SK-N-SH (cell line): ENCODE results near the gene TTC23. TPM values are rescaled to one million over a fixed set of nuclear protein-coding genes. Genes with fewer than 3 reads are reported as not detected.

Experiments
- CTCF ChIA-PET: fragments of 300-600, 350-600 bp; formaldehyde crosslinking; extraction: SDS; loops from one replicate; lab custom pipeline; 2021; lab: Yijun Ruan, JAX
- POLR2A ChIA-PET: fragments of 350-600 bp; sonication (Branson Sonifier 250); formaldehyde crosslinking; extraction: SDS; loops from one replicate; lab custom pipeline; 2020; ENCODE audit warnings: antibody characterized with exemption, inconsistent platforms; lab: Yijun Ruan, JAX
- DNase-seq: peaks from one replicate; pipeline ENCODE4 v3.0.0; 2012
- H2AFZ ChIP-seq: fragments of 200-600 bp; sonication (generic); 2 replicates; pipeline ENCODE4 v1.8.1; 2016; ENCODE audit warnings: antibody characterized with exemption, mild to moderate bottlenecking, low read depth
- H3F3A ChIP-seq: fragments of 200-600 bp; sonication (generic); replicated peaks from 2 replicates; pipeline ENCODE3; 2016; ENCODE audit warnings: antibody characterized with exemption, mild to moderate bottlenecking; ENCODE audit not compliant: insufficient read depth
- H3K27ac ChIP-seq, 2 experiments: fragments of 200-500 bp in 1 of 2; fragments of 200-600 bp in 1 of 2; sonication (Bioruptor generic) in 1 of 2; sonication (generic), shearing (Covaris generic) in 1 of 2; 2 replicates each; pipeline versions ENCODE4 v1.5.1 to v1.6.1; 2014 to 2016; ENCODE audit warnings: low read depth in 2 of 2, inconsistent platforms in 1 of 2, low read length in 1 of 2, mild to moderate bottlenecking in 1 of 2, mixed read lengths in 1 of 2
- H3K27me3 ChIP-seq: fragments of 200-600 bp; sonication (generic), shearing (Covaris generic); 2 replicates; pipeline ENCODE4 v1.6.1; 2016; ENCODE audit warnings: mixed run types; ENCODE audit not compliant: insufficient read depth
- H3K36me3 ChIP-seq, 2 experiments: fragments of 200-500 bp in 1 of 2; fragments of 200-600 bp in 1 of 2; sonication (Bioruptor generic) in 1 of 2; sonication (generic) in 1 of 2; replicated peaks in 1 of 2; 2 replicates each; pipeline versions ENCODE3 to v1.5.1; 2014 to 2016; ENCODE audit warnings: low read length in 1 of 2, mild to moderate bottlenecking in 1 of 2; ENCODE audit not compliant: insufficient read depth in 2 of 2, control insufficient read depth in 1 of 2
- H3K4me1 ChIP-seq, 2 experiments: fragments of 200-500 bp in 1 of 2; fragments of 200-600 bp in 1 of 2; sonication (Bioruptor generic) in 1 of 2; sonication (generic), shearing (Covaris generic) in 1 of 2; 2 replicates each; pipeline versions ENCODE4 v1.5.1 to v1.6.1; 2014 to 2016; ENCODE audit warnings: low read depth in 1 of 2, low read length in 1 of 2, mixed run types in 1 of 2; ENCODE audit not compliant: insufficient read depth in 2 of 2, control insufficient read depth in 1 of 2
- H3K4me2 ChIP-seq: fragments of 200-600 bp; sonication (generic), shearing (Covaris generic); 2 replicates; pipeline ENCODE4 v1.6.1; 2017; ENCODE audit warnings: mixed run types
- H3K4me3 ChIP-seq, 2 experiments: fragments of 200-500 bp in 1 of 2; fragments of 200-600 bp in 1 of 2; sonication (Bioruptor generic) in 1 of 2; sonication (generic), shearing (Covaris generic) in 1 of 2; 2 replicates each; pipeline versions ENCODE4 v1.5.1 to v1.8.1; 2014 to 2016; ENCODE audit warnings: low read depth in 2 of 2, inconsistent platforms in 1 of 2, low read length in 1 of 2, mild to moderate bottlenecking in 1 of 2, mixed read lengths in 1 of 2, moderate library complexity in 1 of 2
- H3K79me2 ChIP-seq: fragments of 200-600 bp; sonication (generic); 2 replicates; pipeline ENCODE4 v1.8.1; 2017; ENCODE audit warnings: mild to moderate bottlenecking; ENCODE audit not compliant: insufficient read depth
- H3K9ac ChIP-seq: fragments of 200-600 bp; sonication (generic); 2 replicates; pipeline ENCODE4 v1.6.1; 2017; ENCODE audit warnings: mixed run types
- H3K9me2 ChIP-seq: fragments of 200-600 bp; sonication (generic); 2 replicates; pipeline ENCODE4 v1.6.1; 2017; ENCODE audit warnings: mixed run types
- H3K9me3 ChIP-seq: fragments of 200-600 bp; sonication (generic); 2 replicates; pipeline ENCODE4 v1.6.1; 2017; ENCODE audit warnings: mixed run types, mild to moderate bottlenecking, moderate library complexity
- H4K20me1 ChIP-seq: fragments of 200-600 bp; sonication (generic); 2 replicates; pipeline ENCODE4 v1.6.1; 2017; ENCODE audit warnings: mild to moderate bottlenecking, mixed run types; ENCODE audit not compliant: insufficient read depth
- CHD2 ChIP-seq: fragments of 150-350 bp; IDR thresholded peaks from 2 replicates; pipeline ENCODE4 v1.6.1; 2018; ENCODE audit warnings: low read length; ENCODE audit not compliant: partially characterized antibody
- ELF1 ChIP-seq: IDR thresholded peaks from 2 replicates; pipeline ENCODE4 v1.4.0; 2012
- EP300 ChIP-seq, 2 experiments: IDR thresholded peaks; 2 replicates each; pipeline versions ENCODE4 v1.4.0 to v1.6.1; 2012; ENCODE audit warnings: borderline replicate concordance in 1 of 2, low read depth in 1 of 2, low read length in 1 of 2
- EZH2phosphoT487 ChIP-seq: fragments of 200-600 bp; sonication (generic); IDR thresholded peaks from 2 replicates; pipeline ENCODE4 v1.6.1; 2017; ENCODE audit warnings: low read depth, mixed run types, mild to moderate bottlenecking, antibody characterized with exemption, moderate library complexity, borderline replicate concordance
- GABPA ChIP-seq: IDR thresholded peaks from 2 replicates; pipeline ENCODE4 v1.4.0; 2012; ENCODE audit warnings: low read depth, mild to moderate bottlenecking
- GATA2 ChIP-seq: sonication (generic); formaldehyde crosslinking; IDR thresholded peaks from 2 replicates; pipeline ENCODE4 v1.5.0; 2020; ENCODE audit warnings: mild to moderate bottlenecking, missing genetic modification reagents
- IRF3 ChIP-seq: fragments of 150-350 bp; IDR thresholded peaks from 2 replicates; pipeline ENCODE4 v1.6.1; 2016; ENCODE audit warnings: mild to moderate bottlenecking, low read depth, low read length
- MEF2A ChIP-seq: IDR thresholded peaks from 2 replicates; pipeline ENCODE4 v1.4.0; 2012; ENCODE audit warnings: low read depth, borderline replicate concordance
- MXI1 ChIP-seq: IDR thresholded peaks from 2 replicates; pipeline ENCODE4 v1.6.1; 2012; ENCODE audit warnings: mild to moderate bottlenecking, low read depth, low read length, improper control_type of control experiment
- NRF1 ChIP-seq: IDR thresholded peaks from 2 replicates; pipeline ENCODE4 v1.6.1; 2012; ENCODE audit warnings: low read depth, mild to moderate bottlenecking, low read length
- PBX3 ChIP-seq: IDR thresholded peaks from 2 replicates; pipeline ENCODE4; 2012
- POLR2AphosphoS5 ChIP-seq: IDR thresholded peaks from 2 replicates; pipeline ENCODE4 v1.6.1; 2012; ENCODE audit warnings: low read depth, low read length
- RCOR1 ChIP-seq: fragments of 150-350 bp; IDR thresholded peaks from 2 replicates; pipeline ENCODE4 v1.6.1; 2017; ENCODE audit warnings: antibody characterized with exemption, low read length
- RFX5 ChIP-seq: IDR thresholded peaks from 2 replicates; pipeline ENCODE4 v1.6.1; 2012; ENCODE audit warnings: mild to moderate bottlenecking, improper control_type of control experiment, low read length
- RXRA ChIP-seq: IDR thresholded peaks from 2 replicates; pipeline ENCODE4 v1.4.0; 2012; ENCODE audit warnings: low read depth, mild to moderate bottlenecking, borderline replicate concordance
- SIN3A ChIP-seq: IDR thresholded peaks from 2 replicates; pipeline ENCODE4 v1.6.1; 2012; ENCODE audit warnings: low read depth, mild to moderate bottlenecking, low read length, moderate library complexity, borderline replicate concordance
- TEAD4 ChIP-seq: IDR thresholded peaks from 2 replicates; pipeline ENCODE4 v1.4.0; 2012; ENCODE audit warnings: mild to moderate bottlenecking, borderline replicate concordance; ENCODE audit not compliant: insufficient read depth
- USF1 ChIP-seq: IDR thresholded peaks from 2 replicates; pipeline ENCODE4 v1.4.0; 2012; ENCODE audit warnings: low read depth, borderline replicate concordance
- YY1 ChIP-seq: IDR thresholded peaks from 2 replicates; pipeline ENCODE4 v1.4.0; 2012; ENCODE audit warnings: low read depth, mild to moderate bottlenecking
- WGBS: methylation state at CpG from one replicate; pipeline ENCODE4 v1.1.6; 2017; ENCODE audit warnings: low lambda C conversion rate; 5-methylcytosine and 5-hydroxymethylcytosine counted together
- polyA plus RNA-seq, 3 experiments: library from polyadenylated mRNA; depleted of rRNA; stranded (reverse); fragments of >200 nt; gene quantifications; 2 replicates each; pipeline ENCODE4 v1.2.3, GENCODE V29; 2012

TTC23 gene
- polyA plus RNA-seq, 1 of the 3 experiments (the other 2 are of a cell fraction), result 0.79 TPM

GRCh38 chr15:99248000-99248715 is 1.2 kb downstream of the TTC23 start:
- Histone ChIP-seq H4K20me1 (no peaks in the 10 kb centered on the region), H3K79me2 (no peaks in the 10 kb centered on the region), H3K9me2 (no peaks in the 10 kb centered on the region), H3K36me3 (peaks cover 0 to 3% of the 10 kb centered on the region in 2 experiments), H3K27me3 (no peaks in the 10 kb centered on the region), H2AFZ (no peak overlapping the region), H3F3A (peaks cover 3% of the 10 kb centered on the region), H3K27ac (no peak overlapping the region), H3K9ac (no peak overlapping the region), H3K9me3 (no peaks in the 10 kb centered on the region), H3K4me1 (peaks cover 4 to 7% of the 10 kb centered on the region in 2 experiments; a peak in 3 of 4 replicates), H3K4me2 (no peak overlapping the region), H3K4me3 (no peak overlapping the region)
- POLR2A ChIA-PET, result no interaction called here
- no peak for DNase-seq
- no peak for TF ChIP-seq RXRA
- TF ChIP-seq ELF1, result no peak
- no peak for TF ChIP-seq NRF1
- TF ChIP-seq MXI1, result no peak
- CTCF ChIA-PET, result no interaction called here
- WGBS, result 81% methylated on average over 7 of the region's 7 CpGs

GRCh38 chr15:99247062-99247461 is 2.3 kb downstream of the TTC23 start:
- H3K9me2 ChIP-seq, result no peaks in the 10 kb centered on the region
- no peak overlapping the region for H3K4me3 ChIP-seq
- peaks cover 0 to 3% of the 10 kb centered on the region in 2 experiments for H3K36me3 ChIP-seq
- H3K27me3 ChIP-seq, result no peaks in the 10 kb centered on the region
- no peak for DNase-seq
- no peaks in the 10 kb centered on the region for H3K79me2 ChIP-seq
- TF ChIP-seq NRF1 (no peak), RFX5 (no peak), PBX3 (no peak), TEAD4 (no peak), EZH2phosphoT487 (no peak)
- no peaks in the 10 kb centered on the region for H3F3A ChIP-seq
- H3K4me1 ChIP-seq, result peaks cover 0 to 2% of the 10 kb centered on the region in 2 experiments; a peak in 2 of 4 replicates
- POLR2A ChIA-PET, result no interaction called here
- WGBS, result 87% methylated on average over 3 of the region's 3 CpGs
- no peak overlapping the region for H3K4me2 ChIP-seq
- H4K20me1 ChIP-seq, result no peaks in the 10 kb centered on the region
- H3K9me3 ChIP-seq, result no peaks in the 10 kb centered on the region
- CTCF ChIA-PET, result interaction anchor here (0.7 kb wide), 1 partner anchor 352 kb away, joined by 3 read pairs; no protein-coding TSS in a partner anchor
- no peak overlapping the region for H2AFZ ChIP-seq
- no peak overlapping the region for H3K9ac ChIP-seq
- no peak overlapping the region for H3K27ac ChIP-seq

GRCh38 chr15:99244306-99244705 is 5.1 kb downstream of the TTC23 start:
- 88% methylated on average over 4 of the region's 4 CpGs for WGBS
- Histone ChIP-seq H2AFZ (no peak overlapping the region), H4K20me1 (no peaks in the 10 kb centered on the region), H3K9ac (no peak overlapping the region), H3K4me3 (no peak overlapping the region), H3K4me1 (no peaks in the 10 kb centered on the region), H3K79me2 (no peaks in the 10 kb centered on the region), H3K27me3 (no peaks in the 10 kb centered on the region), H3K4me2 (no peak overlapping the region), H3K9me2 (no peaks in the 10 kb centered on the region), H3K36me3 (peaks cover 0 to 3% of the 10 kb centered on the region in 2 experiments), H3K27ac (no peak overlapping the region), H3F3A (no peaks in the 10 kb centered on the region), H3K9me3 (no peaks in the 10 kb centered on the region)
- no peak for DNase-seq
- CTCF ChIA-PET, result interaction anchor here (0.6 to 1.2 kb wide), 3 partner anchors 29 to 144 kb away, joined by 3 read pairs; partner anchors contain the start of gene SYNM
- POLR2A ChIA-PET, result no interaction called here
- TF ChIP-seq YY1 (no peak), USF1 (no peak), GATA2 (CRISPR knock-in tag) (no peak), EP300 (IDR thresholded peaks at IDR 0.05; ENCODE audit: borderline replicate concordance in 1 of 2, low read depth in 1 of 2, low read length in 1 of 2) (no peak), RCOR1 (no peak), SIN3A (no peak), CHD2 (no peak), MEF2A (no peak), EZH2phosphoT487 (no peak), POLR2AphosphoS5 (no peak), IRF3 (no peak), MXI1 (no peak), GABPA (no peak)
